Upper lobe of right lung (tissue), 1 donor: ENCODE data around the gene NAP1L5. TPM values are rescaled to one million over a fixed set of nuclear protein-coding genes. Genes with fewer than 3 reads are reported as not detected.
A peak's percentile ranks its signal among the peaks of the same experiment; 100 is the strongest.

Source experiments
- ATAC-seq: fragments of 200-7000 bp; cut with Tn5 transposase; one replicate; pipeline ENCODE4 v1.9.1; 2020; ENCODE audit warnings: mild to moderate bottlenecking, moderate library complexity
- DNase-seq: peaks from one replicate; pipeline ENCODE4 v3.0.0-alpha.2; 2020
- H3K27ac ChIP-seq: fragments of 200-600 bp; one replicate; pipeline ENCODE4 v1.8.0; 2022
- H3K27me3 ChIP-seq: fragments of 200-600 bp; one replicate; pipeline ENCODE4 v1.8.0; 2022; ENCODE audit warnings: mild to moderate bottlenecking
- H3K36me3 ChIP-seq: fragments of 200-600 bp; one replicate; pipeline ENCODE4 v1.8.0; 2022
- H3K4me1 ChIP-seq: fragments of 200-600 bp; one replicate; pipeline ENCODE4 v1.8.0; 2022
- H3K4me3 ChIP-seq: fragments of 200-600 bp; one replicate; pipeline ENCODE4 v1.8.0; 2022; ENCODE audit warnings: mild to moderate bottlenecking
- H3K9me3 ChIP-seq: fragments of 200-600 bp; one replicate; pipeline ENCODE4 v1.8.0; 2022
- intact Hi-C: fragments of 100-400 bp; cut with DNase I; formaldehyde crosslinking; loops from one replicate; pipeline ENCODE4 v1.11.0; 2022
- total RNA-seq: library from RNA; stranded (reverse); fragmentation: NEBNext Ultra II Directional; extraction: Animal tissue kit (Norgen Biotek cat#: 25700); gene quantifications from one replicate; pipeline ENCODE4 v1.2.1, GENCODE V29; 2021
- TF ChIP-seq, protein P1 (sequence below): fragments of 200-600 bp; IDR thresholded peaks from one replicate; pipeline ENCODE4 v1.8.0; 2022; ENCODE audit warnings: antibody characterized with exemption
- donor health status: DM: no; HTN: yes; CAD: no; lungs with severe emphysema.

The NAP1L5 gene
- total RNA-seq, 1 donor from 2014 or later = 3.2 TPM

DNA sequence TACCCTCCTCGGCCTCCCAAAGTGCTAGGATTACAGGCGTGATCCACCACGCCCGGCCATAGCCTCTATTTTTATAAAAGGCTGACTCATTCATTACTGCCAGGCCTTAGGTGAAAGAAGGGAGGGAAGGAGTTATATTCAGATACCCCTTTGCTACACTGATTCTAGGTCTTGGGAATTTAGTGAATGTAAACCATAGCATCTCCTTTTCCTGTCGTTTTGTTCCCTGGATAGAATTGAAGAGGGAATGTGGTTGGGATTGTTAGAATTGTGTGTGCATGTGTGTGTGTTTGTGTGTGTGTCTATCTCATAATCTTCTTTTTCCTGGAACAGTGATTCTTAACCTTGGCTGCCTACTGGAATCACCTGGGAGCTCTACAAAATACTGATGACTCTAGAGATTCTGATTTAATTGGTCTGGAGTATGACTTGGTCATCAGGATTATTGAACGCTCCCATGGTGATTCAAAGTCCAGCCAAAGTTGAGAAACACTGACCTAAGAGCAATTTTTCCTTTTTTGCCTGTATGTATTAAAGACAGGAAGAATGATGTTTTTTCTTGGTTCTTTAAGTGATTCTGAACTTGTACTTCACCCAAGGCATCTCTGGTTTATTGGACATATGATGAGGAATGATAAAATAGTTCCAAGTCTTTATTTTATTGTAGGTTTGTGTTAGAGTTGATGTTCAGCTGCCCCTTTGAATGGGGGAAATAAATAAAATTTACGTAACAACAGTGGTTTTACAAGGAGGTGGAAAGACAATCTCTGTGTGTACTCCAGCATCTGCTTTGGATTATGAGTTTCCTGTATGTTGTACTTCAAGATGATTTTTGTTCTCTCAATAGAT is 37.0 kb downstream of the NAP1L5 start:
- TF ChIP-seq, protein P1, sequence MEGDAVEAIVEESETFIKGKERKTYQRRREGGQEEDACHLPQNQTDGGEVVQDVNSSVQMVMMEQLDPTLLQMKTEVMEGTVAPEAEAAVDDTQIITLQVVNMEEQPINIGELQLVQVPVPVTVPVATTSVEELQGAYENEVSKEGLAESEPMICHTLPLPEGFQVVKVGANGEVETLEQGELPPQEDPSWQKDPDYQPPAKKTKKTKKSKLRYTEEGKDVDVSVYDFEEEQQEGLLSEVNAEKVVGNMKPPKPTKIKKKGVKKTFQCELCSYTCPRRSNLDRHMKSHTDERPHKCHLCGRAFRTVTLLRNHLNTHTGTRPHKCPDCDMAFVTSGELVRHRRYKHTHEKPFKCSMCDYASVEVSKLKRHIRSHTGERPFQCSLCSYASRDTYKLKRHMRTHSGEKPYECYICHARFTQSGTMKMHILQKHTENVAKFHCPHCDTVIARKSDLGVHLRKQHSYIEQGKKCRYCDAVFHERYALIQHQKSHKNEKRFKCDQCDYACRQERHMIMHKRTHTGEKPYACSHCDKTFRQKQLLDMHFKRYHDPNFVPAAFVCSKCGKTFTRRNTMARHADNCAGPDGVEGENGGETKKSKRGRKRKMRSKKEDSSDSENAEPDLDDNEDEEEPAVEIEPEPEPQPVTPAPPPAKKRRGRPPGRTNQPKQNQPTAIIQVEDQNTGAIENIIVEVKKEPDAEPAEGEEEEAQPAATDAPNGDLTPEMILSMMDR = no peak
- Histone ChIP-seq H3K36me3 (peaks cover 16% of the 10 kb centered on the region), H3K27ac (no peak overlapping the region), H3K4me1 (no peaks in the 10 kb centered on the region), H3K27me3 (no peaks in the 10 kb centered on the region), H3K9me3 (no peaks in the 10 kb centered on the region), H3K4me3 (no peak overlapping the region)
- intact Hi-C loops = loop anchor here (10.0 kb wide), 1 partner anchor 126 kb away; no protein-coding TSS in a partner anchor
- no peak for DNase-seq
- no peak for ATAC-seq

DNA sequence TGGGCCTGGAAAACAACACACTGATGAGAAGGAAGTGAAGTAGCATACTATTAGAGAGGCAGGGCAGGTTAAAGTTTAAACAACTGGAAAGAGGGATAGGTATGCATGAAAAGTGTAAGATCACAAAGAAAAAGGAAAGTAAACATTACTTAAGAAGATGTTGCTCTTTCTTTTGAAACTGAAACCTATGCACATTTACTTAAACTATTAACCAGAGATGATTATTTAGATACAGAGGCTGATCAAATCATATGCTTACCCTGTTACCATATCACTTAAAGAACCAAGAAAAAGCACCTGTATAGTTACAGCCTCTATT is 37.8 kb downstream of the NAP1L5 start:
- intact Hi-C loops = loop anchor here (10.0 kb wide), 1 partner anchor 125 kb away; no protein-coding TSS in a partner anchor
- TF ChIP-seq, protein P1 = no peak
- no peak for DNase-seq
- H3K27me3 ChIP-seq = no peaks in the 10 kb centered on the region
- H3K36me3 ChIP-seq = peaks cover 22% of the 10 kb centered on the region
- H3K4me1 ChIP-seq = no peaks in the 10 kb centered on the region
- no peak overlapping the region for H3K4me3 ChIP-seq
- no peaks in the 10 kb centered on the region for H3K9me3 ChIP-seq
- ATAC-seq = no peak
- no peak overlapping the region for H3K27ac ChIP-seq

GRCh38 chr4:88659055-88659889 is 38.4 kb downstream of the NAP1L5 start:
- H3K36me3 ChIP-seq = peaks cover 25% of the 10 kb centered on the region
- DNase-seq = no peak
- intact Hi-C loops = no loop called here
- TF ChIP-seq, protein P1 = peak; percentile 79
- ATAC-seq = peak; percentile 95
- H3K9me3 ChIP-seq = no peaks in the 10 kb centered on the region
- H3K27me3 ChIP-seq = no peaks in the 10 kb centered on the region
- H3K4me1 ChIP-seq = no peaks in the 10 kb centered on the region
- H3K4me3 ChIP-seq = no peak overlapping the region
- H3K27ac ChIP-seq = no peak overlapping the region

DNA sequence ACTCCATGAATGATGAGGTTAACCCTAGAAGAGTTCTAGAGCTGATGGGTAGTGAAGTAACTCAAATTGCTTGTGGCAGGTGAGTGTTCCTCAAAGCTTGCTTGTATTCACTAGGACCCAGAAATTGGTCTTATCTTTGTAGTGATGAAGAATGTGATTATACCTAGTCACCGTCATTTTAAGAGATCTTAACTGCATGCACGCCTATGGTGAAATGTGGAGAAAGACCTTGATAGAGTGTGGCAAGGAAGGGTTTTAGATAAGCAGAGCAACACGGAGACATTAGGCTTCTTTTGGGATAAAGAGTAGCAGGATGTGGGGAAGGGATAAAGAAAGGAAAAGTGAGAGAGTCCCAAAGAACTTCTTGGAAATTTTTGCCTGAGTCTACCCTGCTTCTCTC is 42.4 kb downstream of the NAP1L5 start:
- Histone ChIP-seq H3K27me3 (no peaks in the 10 kb centered on the region), H3K36me3 (peaks cover 29% of the 10 kb centered on the region), H3K4me3 (no peak overlapping the region), H3K27ac (no peak overlapping the region), H3K9me3 (no peaks in the 10 kb centered on the region), H3K4me1 (no peaks in the 10 kb centered on the region)
- no peak for DNase-seq
- ATAC-seq = no peak
- intact Hi-C loops = no loop called here
- TF ChIP-seq, protein P1 = no peak

- H3K9me3 ChIP-seq = no peaks in the 10 kb centered on the region
- intact Hi-C loops = no loop called here
- no peak for DNase-seq
- TF ChIP-seq, protein P1 = no peak
- no peak for ATAC-seq
- no peak overlapping the region for H3K4me3 ChIP-seq
- H3K36me3 ChIP-seq = peaks cover 29% of the 10 kb centered on the region
- H3K27me3 ChIP-seq = no peaks in the 10 kb centered on the region
- H3K27ac ChIP-seq = no peak overlapping the region
- H3K4me1 ChIP-seq = no peaks in the 10 kb centered on the region
Measured at GRCh38 chr4:88653371-88653946, 44.2 kb downstream of the NAP1L5 start.
